Prostate gland (tissue), 2 donors: ENCODE measurements around the gene FGFBP2. TPM values are rescaled to one million over a fixed set of nuclear protein-coding genes. Genes with fewer than 3 reads are reported as not detected.

Experiments
- DNase-seq: peaks from one replicate; pipeline ENCODE4 v3.0.0-alpha.2; 2019; ENCODE audit warnings: low spot score
- H3K27ac ChIP-seq, 2 donors: fragments of 200-600 bp; sonication (generic); 2 replicates each; pipeline ENCODE4 v1.5.1; 2017 to 2019
- H3K27me3 ChIP-seq: fragments of 200-600 bp; sonication (generic); replicated peaks from 2 replicates; pipeline ENCODE4 v1.5.1; 2019; ENCODE audit not compliant: insufficient read depth
- H3K36me3 ChIP-seq, 2 donors: fragments of 200-600 bp; sonication (generic); 1 replicate in 1 of 2; 2 replicates in 1 of 2; pipeline versions ENCODE4 v1.5.1 to v1.8.1; 2017 to 2019
- H3K4me1 ChIP-seq: fragments of 200-600 bp; sonication (generic); replicated peaks from 2 replicates; pipeline ENCODE4 v1.5.1; 2019
- H3K4me3 ChIP-seq, 2 donors: fragments of 200-600 bp; sonication (generic); 2 replicates each; pipeline ENCODE4 v1.5.1; 2017 to 2019
- H3K9me3 ChIP-seq: fragments of 200-600 bp; sonication (generic); 2 replicates; pipeline ENCODE4 v1.5.1; 2017
- CTCF ChIP-seq, 4 experiments: fragments of 200-600 bp in 2 of 4; fragments of 450-650 bp in 2 of 4; sonication (generic) in 2 of 4; IDR thresholded peaks; 1 replicate in 3 of 4; 2 replicates in 1 of 4; pipeline ENCODE4 v1.5.1; 2016 to 2019; ENCODE audit warnings: antibody characterized with exemption in 4 of 4, mild to moderate bottlenecking in 2 of 4, moderate library complexity in 2 of 4
- POLR2A ChIP-seq: fragments of 450-650 bp; IDR thresholded peaks from one replicate; pipeline ENCODE4 v1.6.1; 2016; ENCODE audit warnings: antibody characterized with exemption, mild to moderate bottlenecking
- POLR2AphosphoS5 ChIP-seq: sonication (generic); formaldehyde crosslinking; IDR thresholded peaks from one replicate; pipeline ENCODE4 v1.6.1; 2017; ENCODE audit warnings: antibody characterized with exemption
- WGBS: methylation state at CpG from one replicate; pipeline ENCODE4 v1.1.5; 2018; 5-methylcytosine and 5-hydroxymethylcytosine counted together
- intact Hi-C: fragments of 100-400 bp; cut with DNase I; formaldehyde crosslinking; loops from one replicate; pipeline ENCODE4 v1.14.2; 2022
- total RNA-seq, 2 donors: library from RNA; depleted of rRNA; stranded (reverse); fragments of >200 nt; gene quantifications; one replicate each; pipeline ENCODE4 v1.1.0, GENCODE V29; 2016

The FGFBP2 gene
- total RNA-seq, 2 donors from 2014 or later, result 78.8 TPM; not detected in 1

DNA sequence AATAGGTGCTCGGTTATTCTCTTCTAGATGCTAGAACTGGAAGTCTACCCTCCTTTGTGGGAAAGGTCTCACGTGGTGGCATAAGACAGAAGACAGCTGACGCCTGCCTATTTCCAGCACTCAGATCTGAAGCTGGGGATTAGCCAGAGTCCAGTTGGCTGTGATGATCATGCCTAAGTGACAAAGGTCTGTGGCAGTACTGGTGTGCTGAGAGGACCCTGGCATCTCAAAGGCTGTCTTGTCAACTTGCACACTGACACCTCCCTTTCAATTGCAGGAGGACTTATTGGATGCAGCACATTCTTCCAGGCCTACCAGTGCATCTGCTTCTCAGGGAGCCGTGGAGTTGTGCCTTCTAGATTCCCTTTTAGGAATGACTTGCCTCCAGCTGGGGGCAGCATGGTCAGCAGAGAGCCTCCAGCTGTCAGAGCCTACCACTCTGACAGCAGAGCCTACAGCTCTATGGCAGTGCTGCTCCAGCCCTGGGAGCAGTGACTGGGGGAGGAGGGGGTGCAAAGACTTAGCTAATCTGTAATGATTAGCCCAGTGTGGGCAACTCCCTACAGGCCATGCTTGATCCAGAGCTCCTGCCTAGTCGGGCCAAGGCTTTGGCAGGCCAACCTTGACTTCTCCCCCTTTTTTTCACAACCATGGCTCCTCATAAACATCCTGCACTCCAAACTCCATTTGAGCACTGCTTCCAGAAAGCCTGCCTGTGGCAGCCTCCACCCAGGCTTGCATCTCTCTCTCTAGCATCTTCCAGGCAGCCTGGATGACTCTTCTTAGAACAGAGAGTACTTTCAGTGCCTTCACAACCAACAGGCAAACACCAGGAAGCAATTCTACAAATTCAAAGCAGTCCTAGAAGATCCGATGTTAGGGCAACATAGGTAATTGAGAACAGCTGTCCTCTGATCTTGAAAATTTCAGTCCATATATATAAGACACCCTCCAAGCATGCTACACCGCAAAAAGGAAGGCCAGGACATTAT is 13.8 kb upstream of the FGFBP2 start:
- no peak for TF ChIP-seq CTCF (IDR thresholded peaks at IDR 0.05)
- no peak for TF ChIP-seq POLR2AphosphoS5
- no peak for TF ChIP-seq POLR2A
- no peak overlapping the region for H3K4me3 ChIP-seq
- H3K27me3 ChIP-seq, result no peaks in the 10 kb centered on the region
- no peaks in the 10 kb centered on the region for H3K9me3 ChIP-seq
- no peaks in the 10 kb centered on the region for H3K36me3 ChIP-seq
- H3K4me1 ChIP-seq, result no peaks in the 10 kb centered on the region
- H3K27ac ChIP-seq, result no peak overlapping the region
- WGBS, result 85% methylated on average over 7 of the region's 7 CpGs
- DNase-seq, result no peak
- intact Hi-C loops, result no loop called here

DNA sequence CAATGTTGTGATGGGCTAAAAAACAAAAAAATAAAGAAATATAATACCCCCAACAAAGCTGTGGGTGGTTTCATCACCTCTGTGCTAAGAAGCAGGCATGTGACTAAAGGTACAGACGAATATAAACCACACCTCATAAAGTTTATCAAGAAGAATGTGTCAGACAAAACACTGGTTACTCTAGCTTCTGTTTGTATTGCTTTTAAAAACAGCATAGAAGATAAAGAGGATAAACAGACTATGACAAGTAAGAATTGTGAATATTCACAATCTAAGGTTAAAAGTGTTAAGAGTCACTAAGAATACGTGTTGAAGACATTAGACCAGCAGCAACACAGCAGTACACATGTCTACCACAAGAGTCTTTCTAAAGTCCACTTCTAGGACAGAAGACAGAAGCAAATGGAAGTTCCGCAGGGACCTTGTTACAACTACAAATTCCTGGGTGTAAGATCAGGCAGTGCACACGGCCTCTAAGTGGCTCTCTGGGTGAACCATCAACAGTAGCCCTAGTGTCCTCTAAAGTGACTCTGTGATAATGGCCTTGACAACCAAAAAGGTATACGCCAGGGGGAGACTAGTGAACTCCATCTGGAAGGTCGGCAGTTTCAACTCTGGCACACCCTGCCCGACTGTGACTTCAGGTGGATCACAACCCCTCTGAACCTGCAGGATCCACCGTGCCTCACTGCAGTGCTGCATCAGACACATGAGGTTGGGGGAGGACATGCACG is 8.3 kb upstream of the FGFBP2 start:
- intact Hi-C loops, result no loop called here
- 85% methylated on average over 9 of the region's 9 CpGs for WGBS
- no peaks in the 10 kb centered on the region for H3K36me3 ChIP-seq
- H3K4me1 ChIP-seq, result no peaks in the 10 kb centered on the region
- no peak overlapping the region for H3K4me3 ChIP-seq
- TF ChIP-seq POLR2A (no peak), CTCF (IDR thresholded peaks at IDR 0.05) (no peak)
- no peaks in the 10 kb centered on the region for H3K27me3 ChIP-seq
- H3K27ac ChIP-seq, result no peak overlapping the region
- DNase-seq, result no peak
- H3K9me3 ChIP-seq, result no peaks in the 10 kb centered on the region

DNA sequence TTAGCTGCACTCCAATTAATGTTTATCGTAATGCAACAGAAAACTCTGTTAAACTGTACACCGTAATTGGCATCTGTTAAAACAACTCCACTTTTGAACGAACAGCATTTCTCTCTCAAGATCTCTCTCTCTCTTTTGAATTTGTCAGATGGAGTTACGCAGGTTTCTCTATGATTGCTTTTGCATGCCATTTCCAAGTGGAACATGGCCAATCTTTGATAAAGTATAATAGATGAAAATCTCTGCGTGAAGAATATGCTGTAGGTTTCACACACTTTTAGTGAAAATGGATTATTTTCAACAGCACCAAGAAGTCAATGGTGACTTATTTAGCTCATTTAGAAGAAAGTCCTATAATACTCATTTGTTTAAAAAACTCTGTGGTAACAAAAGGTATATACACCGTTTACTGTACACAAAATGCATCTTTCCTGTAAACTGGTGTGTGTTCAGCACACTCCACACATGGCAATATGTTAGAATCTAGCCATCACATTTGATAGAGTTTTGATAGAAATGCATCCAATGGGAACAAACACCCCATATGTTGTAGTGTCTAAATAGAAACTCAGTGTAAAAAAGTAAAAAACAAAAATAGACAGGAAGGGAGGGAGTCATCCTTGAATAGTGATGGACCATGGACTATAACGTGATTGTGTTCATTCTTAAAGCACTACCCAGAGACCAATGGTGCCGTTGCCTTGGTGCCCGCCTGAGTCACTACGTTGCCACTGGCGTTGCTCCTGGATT is 5.8 kb upstream of the FGFBP2 start:
- WGBS, result 79% methylated on average over 11 of the region's 11 CpGs
- Histone ChIP-seq H3K4me3 (no peak overlapping the region), H3K4me1 (no peaks in the 10 kb centered on the region), H3K9me3 (no peaks in the 10 kb centered on the region), H3K36me3 (no peaks in the 10 kb centered on the region), H3K27me3 (no peaks in the 10 kb centered on the region), H3K27ac (no peak overlapping the region)
- intact Hi-C loops, result no loop called here
- TF ChIP-seq CTCF (IDR thresholded peaks at IDR 0.05) (no peak), POLR2A (no peak), POLR2AphosphoS5 (no peak)
- no peak for DNase-seq

GRCh38 chr4:15965325-15965724 is 2.4 kb upstream of the FGFBP2 start:
- intact Hi-C loops, result no loop called here
- DNase-seq, result no peak
- TF ChIP-seq CTCF (IDR thresholded peaks at IDR 0.05), result no peak
- TF ChIP-seq POLR2AphosphoS5, result no peak
- TF ChIP-seq POLR2A, result no peak
- Histone ChIP-seq H3K36me3 (no peaks in the 10 kb centered on the region), H3K27me3 (no peaks in the 10 kb centered on the region), H3K4me1 (no peaks in the 10 kb centered on the region), H3K9me3 (no peaks in the 10 kb centered on the region), H3K27ac (no peak overlapping the region), H3K4me3 (no peak overlapping the region)
- WGBS, result 73% methylated on average over 5 of the region's 5 CpGs
